Bone marrow (tissue), 2 donors: ENCODE results near the gene SKAP2.
"Not testable (repeated sequence)": the region's sequence is repeated elsewhere in the genome, so short reads cannot be mapped to it uniquely, and the experiment has no call there.

ENCODE experiments used
- DNase-seq, 2 donors: peaks; one replicate each; lab custom pipeline; 2025; lab: John Stamatoyannopoulos, UW

Gene SKAP2

DNA sequence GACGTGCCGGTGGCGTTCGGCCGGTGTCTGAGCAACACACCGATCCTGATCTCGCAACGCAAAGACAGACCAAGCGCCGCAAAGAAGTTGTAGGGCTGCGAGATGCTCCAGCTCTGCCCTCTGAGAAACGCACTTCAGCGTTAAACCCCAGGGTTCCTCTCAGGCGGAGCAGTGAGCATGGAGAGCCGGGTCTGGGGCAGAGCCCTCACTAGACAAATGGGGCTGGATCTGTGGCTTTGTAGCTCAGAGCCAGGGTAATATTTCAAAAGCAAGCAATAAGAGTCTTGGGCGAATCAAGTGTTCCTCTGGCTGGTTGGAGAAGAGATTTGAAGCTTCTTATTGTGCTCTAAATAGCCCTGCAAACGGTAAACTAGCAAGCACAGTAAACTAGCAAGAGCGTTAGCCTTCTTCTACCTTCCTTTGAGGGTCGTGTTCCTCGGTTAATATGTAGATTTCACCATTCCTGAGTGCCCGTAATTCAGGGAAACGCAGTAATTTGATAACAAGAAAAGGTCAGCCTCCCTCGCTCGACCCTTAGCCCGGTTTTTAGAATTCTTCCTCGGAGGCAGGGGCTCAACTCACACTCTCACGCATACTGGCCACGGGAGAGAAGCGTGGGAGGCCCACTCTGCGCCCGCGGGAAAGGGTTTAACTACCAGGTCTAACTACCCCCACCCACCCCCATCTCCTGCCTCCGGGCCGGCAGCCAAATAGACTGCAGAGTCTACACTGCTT is 6.7 kb downstream of the SKAP2 start:
- DNase-seq = peak; percentile 10 to 12

DNA sequence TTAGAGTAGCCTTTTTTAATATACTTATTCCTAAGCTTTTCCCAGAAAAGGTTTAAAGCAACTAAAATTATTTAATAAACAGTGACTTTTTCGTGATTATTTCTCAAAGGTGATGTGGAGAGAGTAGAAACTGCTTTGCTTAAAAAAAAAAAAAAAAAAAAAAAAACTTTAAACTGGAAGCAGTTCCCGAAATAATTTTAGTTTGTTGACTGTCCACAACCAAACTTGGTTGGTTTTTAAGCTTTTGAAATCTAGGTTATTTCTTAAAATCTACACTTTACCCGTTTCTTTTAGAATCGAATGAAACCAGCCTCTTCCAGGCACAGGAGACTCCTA is 7.3 kb downstream of the SKAP2 start:
- no peak for DNase-seq

DNA sequence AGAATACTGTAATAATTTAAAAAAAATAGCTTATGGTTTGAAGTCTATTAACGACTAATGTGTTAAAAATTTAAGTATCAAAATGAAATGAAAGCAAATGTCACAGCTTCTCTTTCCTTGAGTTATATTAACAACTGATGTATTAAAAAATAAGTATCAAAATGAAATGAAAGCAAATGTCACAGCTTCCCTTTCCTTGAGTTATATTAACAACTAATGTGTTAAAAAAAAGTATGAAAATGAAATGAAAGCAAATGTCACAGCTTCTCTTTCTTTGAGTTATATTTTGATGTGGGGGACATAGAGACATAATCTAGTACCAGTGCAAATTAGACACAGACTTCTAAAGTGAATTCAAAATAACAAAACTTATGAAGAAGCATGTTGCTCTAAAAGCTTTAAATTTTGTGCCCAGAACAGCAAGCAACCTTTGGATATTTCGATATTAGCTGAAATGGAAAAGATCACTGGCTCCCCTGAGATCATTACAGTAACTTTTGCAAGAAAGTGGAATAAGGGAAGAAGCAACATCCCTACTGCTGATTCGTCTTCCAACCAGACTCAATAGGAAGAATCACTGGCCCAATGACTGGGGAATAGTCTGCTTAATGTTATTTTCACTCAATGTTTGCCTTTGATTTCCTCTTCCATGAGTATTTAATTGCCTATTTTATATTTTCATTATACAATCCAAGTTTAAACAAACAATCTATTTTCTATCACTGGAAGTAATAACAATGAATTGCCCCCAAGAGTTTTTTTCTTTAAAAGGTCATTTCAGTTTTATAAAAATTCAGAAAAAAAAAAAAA is 8.0 kb downstream of the SKAP2 start:
- no peak for DNase-seq

DNA sequence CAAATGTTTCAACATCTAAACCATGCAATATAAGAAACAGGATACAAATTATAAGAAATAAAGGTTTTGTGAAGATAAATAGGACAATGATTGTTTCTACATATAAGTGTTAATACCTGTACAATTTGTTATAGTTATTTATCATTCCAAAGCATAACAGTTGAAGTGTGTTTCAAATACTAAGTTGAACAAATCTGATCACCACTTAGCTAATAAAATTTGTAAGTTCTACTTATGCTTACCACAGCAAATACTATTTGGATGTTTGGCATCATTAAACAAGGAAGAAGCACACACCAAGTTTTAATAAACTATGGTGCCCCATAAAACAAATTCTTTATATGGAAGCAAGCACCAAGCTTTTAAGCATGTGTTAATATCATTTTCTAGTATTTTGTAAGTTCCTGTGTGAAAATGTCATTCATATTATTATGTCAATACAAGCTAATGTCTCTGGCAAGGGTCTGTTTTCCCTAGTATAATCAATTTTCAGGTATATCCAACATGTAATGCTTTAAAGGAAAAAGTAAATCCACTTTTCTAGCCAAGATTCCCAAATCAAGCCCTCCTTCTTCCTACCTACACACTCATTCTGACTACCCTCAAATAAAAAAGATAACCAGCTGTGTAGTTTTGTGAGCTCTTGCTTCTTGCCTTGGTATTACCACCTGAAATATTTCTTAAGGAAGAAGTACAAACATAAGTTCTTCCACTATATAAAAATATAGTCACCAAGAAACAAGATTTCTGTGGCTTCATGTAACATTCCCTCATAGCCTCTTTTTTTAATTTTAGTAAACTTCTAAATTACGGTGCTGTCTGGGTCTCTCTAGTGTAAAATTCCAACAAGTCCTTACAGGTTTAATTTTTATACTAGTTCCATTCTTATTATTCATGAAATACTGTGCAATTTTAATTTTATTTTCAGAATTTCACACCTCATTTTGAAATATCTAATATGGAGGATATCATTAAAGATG is 9.2 kb downstream of the SKAP2 start:
- DNase-seq = no peak

DNA sequence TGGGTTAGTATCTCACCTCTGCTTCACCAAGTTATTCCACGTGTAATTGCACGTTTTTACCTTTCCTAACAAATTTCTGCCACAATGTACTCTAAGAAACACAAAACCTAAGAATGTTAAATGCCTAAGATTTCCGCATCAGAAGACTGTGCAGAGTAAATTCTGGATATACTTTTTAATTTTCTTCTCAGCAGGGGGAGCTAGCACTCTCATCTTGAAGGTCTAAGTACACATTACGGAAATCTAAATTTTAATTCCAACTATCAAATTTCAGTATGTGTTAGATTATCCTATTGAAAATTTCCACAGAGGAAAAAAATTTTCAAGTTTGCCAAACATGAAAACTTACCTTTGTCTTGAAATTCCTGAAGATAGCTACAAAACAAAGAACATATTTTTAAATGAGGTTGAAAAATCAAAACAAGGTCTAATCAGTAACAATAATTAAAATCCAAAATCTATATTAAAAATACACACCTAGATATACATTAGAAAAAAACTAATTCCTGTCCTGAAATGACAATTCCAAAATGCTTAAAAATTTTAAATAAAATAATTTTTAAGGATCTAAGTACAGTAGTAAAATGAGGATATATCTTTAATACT is 10.5 kb downstream of the SKAP2 start:
- DNase-seq = peak in 1 of 2 donors; percentile 65

DNA sequence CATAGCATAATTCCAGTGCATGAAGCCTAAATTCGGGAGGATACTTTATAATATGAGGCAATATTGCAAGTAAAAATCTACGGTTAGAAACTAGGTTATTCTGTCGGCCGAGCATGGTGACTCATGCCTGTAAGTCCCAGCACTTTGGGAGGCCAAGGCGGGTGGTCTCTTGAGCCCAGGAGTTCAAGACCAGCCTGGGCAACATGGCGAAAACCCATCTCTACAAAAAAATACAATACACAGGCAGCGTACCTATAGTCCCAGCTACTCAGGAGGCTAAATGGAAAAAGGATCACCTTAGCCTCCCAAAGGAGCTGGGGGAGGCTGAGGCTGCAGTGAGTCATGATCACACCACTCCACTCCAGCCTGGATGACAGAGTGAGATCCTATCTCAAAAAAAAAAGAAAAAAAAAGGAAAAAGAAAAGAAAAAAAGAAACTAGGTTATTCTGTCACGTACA is 14.2 kb downstream of the SKAP2 start:
- no peak for DNase-seq

DNA sequence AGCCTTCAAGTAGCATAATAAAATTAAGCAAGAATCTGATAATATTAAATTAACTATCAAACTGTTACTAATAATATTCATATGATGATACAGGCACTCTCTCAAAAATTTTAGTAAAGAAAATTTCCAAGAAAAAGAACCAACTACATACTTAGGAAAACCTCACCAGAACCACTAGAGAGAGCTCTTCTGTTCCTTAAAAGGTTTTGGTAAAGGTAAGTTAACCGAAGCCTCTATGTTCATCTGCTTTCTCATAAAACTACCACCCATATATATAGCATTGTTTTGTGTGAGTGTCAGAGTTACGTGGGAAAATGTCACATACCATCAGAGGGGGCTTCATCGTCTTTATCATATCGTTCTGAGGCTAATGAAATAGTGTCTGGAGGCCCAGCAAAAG is 20.7 kb downstream of the SKAP2 start:
- DNase-seq = no peak

DNA sequence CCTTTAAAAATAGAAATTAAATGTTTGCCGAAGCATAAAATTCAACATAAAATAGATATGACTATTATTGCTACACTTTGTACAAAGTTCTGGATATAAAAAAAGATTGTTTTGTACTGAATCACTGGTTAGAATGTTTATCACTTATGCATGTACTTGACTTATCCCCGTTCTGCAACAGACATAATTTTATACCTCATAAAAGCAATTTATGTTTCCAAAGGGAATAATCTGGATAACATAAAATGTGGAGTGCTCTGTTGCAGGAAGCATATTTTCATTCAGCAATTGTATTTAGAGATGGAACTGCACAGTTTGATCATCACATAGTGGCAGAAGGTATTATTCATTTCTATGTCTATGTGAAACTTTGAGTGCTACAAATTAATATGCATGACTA is 21.5 kb downstream of the SKAP2 start:
- DNase-seq = no peak

DNA sequence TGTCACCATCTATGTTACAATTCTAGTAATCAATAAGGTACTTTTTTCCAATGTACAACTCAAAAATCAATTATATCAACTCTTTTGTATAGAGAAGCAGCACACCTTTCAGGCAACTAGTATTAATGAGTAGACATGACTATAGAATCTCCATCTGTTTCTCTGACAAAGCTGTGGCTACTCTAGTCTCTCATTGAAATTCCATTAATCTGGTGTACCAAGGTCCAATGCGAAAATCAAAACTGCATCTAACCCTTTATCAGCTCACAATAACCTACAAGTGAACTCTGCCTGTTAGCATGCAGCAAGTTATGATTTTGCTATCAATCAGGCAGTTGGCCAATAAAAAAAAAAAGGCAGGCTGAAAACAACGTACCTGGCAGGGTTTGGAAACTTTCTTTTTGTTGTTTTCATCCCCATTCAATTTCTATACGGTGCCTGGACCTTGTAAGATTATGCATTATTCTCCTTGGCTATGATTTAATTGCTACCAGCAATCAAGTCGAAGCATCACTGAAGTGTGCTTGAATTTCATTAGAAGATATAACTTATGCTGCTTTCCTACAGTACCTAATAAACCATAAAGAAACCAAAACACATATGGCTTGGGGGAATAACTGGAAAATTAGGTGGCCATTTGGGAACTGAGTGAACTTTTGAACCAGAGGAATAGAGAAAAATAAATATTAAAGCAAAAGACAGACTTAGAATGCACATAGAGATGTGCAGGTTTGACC is 23.2 kb downstream of the SKAP2 start:
- no peak for DNase-seq

DNA sequence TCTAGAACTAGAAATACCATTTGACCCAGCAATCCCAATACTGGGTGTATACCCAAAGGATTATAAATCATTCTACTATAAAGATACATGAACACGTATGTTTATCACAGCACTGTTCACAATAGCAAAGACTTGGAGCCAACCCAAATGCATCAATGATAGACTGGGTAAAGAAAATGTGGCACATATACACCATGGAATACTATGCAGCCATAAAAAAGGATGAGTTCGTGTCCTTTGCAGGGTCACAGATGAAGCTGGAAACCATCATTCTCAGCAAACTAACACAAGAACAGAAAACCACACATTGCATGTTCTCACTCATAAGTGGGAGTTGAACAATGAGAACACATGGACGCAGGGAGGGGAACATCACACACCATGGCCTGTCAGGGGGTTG is 27.6 kb downstream of the SKAP2 start:
- not testable (repeated sequence) for DNase-seq

DNA sequence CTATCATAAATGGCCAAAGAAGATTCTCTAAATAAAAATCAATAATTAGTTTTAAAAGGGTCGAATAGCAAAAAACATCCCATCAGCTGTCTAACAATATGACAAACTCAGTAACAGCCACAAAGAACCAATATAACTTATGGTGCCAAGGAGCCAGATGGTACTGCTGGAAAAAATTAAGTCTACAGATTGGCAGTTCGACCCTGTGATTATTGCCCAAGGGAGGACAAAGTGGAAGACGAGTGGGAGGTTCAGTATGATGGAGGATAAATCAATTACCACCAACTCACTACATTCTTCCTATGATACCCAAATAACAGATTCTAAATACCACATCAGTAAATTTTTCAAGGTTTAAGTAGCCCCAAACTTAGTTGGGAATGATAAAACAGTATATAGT is 49.0 kb downstream of the SKAP2 start:
- DNase-seq = no peak

DNA sequence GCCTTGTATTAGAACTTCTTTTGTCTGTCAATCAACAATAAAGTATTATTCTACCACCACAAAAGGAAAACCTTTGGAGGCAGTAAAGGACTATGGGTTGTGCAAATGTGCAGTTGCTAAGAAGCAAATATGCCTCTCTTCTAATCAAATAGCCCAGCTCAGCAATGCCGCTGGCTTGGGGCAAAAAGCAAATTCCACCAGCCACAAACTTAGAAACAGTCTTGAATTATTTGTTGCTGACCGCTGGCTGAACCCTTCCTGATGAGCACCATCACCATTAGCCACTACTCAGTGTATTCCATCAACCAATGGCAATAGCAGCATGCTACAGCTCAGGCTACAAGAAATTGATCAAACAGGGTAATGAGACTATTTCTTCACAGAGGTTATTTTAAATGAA is 51.0 kb downstream of the SKAP2 start:
- DNase-seq = no peak

DNA sequence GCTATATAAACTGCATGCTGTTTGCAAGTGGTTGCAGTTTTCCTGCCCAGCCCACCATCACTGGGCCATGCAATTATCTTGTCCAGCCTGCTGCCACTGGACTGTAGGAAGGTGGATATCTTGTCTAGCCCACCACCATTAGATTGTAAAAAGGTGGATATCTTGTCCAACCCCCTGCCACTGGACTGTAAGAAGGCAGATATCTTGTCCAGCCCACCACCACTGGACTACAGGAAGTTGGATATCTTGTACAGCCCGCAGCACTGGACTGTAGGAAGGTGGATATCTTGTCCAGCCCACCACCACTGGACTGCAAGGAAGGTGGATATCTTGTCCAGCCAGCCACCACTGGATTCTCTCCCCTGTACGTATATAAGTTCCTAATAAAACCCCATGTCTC is 69.8 kb downstream of the SKAP2 start:
- no peak for DNase-seq

DNA sequence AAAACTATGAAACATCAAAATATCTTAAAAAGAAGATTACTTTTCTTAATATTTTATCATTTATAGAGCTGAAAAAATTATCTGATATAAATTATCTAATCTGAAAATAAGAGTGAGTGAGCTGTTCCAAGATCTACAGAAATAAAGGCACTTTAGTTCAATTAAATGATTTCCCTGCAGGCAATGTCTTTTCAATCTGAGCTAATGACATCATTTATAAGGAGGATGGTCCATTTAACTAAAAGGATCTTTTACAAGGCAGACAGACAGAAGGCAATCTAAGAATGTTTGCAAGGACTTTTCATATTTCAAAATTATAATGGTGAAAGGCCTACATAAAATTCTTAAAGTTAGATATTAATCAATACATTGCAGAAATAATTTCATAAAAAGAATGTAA is 71.8 kb downstream of the SKAP2 start:
- DNase-seq = no peak

DNA sequence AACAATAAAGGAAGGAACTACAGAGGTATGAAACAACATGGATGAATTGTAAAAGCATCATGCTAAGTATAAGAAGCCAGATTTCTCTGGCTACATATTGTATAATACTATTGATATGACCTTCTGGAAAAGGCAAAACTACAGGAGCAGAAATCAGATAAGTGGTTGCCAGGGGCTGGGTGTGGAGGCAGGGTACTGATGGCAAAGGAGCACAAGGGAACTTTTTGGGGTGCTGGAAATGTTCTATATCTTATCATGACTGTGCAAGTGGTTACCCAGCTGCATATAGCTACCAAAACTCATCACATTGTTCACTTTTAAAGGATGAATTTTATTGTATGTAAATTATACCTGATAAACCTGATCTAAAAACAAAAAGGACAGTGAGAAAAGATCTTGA is 72.4 kb downstream of the SKAP2 start:
- no peak for DNase-seq

DNA sequence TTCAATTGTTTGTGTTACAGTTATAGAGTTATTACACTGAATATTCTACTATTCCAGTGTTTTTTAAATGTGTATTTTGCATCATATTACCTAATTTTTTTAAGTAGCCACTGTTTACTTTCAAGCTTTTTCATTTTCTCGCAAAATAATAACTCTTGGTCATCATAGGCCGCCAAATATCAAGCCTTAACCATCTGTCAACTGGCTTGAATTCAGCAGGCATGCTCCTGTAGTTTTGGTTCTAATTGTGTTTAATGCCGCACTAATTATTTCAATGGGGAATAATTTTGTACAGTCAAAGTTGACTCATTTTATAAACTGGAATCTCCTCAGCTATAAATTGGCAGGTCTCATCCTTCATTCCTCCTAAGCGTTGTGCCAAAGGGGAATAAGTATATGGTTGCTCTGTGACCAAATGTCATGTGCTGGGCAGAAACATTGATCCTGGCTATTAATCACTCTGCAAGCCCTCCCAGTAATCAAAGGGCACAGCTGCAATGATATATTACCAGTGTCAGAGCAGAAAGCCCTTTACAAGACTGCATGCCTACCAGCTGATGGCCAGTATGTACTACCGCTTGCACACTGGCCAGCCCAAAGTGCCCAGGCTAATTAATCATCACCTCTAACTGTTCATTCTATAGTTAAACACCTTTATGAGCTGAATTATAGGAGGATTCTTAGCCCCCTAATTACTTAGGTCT is 74.8 kb downstream of the SKAP2 start:
- no peak for DNase-seq

DNA sequence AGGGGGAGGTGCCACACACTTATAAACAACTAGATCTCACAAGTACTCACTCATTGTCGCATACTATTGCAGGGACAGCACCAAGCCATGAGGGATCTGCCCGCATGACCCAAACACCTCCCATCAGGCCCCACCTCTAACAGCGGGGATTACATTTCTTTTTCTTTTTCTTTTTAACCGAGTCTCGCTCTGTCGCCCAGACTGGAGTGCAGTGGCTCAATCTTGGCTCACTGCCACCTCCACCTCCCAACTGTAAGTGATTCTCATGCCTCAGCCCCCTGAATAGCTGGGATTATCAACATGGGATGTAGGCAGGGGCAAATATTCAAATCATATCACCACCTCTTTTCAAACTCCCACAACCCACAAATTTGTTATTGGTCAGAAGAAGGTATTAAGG is 76.7 kb downstream of the SKAP2 start:
- DNase-seq = no peak

DNA sequence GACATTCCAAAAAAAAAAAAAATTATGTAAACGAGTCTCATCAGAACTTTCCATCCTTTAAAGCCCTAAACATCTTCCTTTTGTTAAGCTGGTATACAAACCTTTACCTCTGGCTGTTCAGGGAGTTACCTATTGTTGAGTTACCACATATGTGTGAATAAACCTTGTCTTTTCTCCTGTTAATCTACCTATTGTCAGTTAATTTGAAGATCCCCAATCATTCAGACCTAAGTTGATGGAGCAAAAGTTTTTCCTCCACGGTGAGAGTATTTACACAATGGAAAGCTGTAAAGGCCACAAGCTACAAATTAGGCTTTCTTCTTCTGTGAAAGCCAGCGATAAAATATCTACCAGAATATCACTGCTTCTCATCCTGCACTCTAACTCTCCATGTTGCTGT is 80.3 kb downstream of the SKAP2 start:
- no peak for DNase-seq

DNA sequence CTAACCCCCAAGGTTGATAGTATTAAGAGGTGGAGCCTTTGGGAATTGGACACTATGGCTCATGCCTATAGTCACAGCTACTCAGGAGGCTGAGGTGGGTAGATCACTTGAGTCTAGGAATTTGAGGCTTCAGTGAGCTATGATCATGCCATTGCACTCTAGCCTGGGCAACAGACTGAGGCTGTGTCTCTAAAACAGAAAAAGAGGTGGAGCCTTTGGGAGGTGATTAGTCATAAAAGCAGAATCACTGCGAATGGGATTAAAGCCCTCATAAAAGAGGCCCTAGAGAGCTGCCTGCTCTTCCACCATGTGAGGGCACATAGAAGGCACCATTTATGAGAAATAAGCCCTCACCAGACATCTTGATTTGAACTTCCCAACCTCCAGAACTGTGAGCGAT is 81.9 kb downstream of the SKAP2 start:
- no peak for DNase-seq

DNA sequence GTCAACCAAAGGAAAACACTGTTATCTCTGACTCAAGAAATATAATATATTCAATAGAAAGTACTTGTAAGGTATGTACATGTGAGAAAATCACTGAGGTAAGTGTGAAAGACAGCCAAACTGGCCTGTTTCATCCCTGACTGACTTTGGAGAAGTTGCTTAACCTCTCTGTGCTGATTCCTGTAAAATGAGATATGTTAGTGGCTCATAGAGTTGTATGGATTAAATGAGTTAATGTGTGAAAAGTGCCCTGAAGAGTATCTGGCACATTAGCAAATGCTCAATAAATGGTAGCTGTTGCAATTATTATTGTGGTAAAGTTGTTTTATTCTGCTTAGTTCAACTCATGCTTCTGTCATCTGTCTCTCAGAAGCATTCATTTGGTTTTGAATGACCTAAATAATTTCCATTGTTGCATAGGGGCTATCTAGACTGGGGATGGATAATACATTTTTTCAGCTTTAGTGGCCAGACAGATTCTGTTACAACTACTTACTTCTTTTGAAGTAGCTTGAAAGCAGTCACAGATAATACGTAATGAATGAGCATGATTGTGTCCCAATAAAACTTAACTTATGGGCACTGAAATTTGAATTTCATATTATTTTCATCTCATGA is 84.3 kb downstream of the SKAP2 start:
- DNase-seq = no peak
